ENCODE results near the gene CDH13.
A peak's percentile ranks its signal among the peaks of the same experiment; 100 is the strongest.

Gene CDH13

DNA sequence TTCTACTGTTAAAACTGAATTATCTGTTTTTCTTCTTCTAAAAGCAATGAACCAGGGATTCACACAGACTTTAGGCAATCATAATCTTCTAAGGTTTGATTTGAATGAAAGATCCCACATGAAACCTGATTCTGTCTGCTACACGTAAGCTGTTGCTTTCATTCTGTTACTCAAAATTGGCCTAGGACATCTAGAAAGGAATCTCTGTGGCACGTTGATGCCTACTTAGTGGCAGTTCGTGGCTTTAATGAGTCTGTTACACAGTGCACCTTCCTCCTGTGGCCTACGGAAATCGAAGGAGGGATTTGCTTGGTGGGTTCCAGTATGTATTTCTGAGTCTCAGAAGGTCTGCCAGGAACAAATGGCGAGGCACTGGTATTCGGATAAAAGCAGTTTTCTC lies 691.6 kb downstream of the CDH13 start:
- DNase-seq: no peak

DNA sequence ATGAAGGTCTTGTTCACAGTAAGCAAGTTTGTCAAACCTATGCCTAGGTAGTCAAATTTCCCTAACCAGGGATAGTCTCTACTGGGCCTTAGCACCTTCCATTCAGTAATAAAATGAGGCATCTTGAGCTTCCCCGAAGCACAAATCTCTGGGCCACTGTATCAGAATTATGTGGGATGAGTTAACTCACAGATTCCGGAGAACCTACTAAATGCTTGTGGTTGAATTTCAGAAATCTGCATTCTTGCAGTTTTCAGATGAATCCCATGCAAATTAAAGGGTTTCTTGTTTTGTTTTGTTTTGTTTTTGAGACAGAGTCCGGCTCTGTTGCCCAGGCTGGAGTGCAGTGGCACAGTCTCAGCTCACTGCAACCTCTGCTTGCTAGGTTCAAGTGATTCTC lies 702.2 kb downstream of the CDH13 start:
- DNase-seq: no peak

DNA sequence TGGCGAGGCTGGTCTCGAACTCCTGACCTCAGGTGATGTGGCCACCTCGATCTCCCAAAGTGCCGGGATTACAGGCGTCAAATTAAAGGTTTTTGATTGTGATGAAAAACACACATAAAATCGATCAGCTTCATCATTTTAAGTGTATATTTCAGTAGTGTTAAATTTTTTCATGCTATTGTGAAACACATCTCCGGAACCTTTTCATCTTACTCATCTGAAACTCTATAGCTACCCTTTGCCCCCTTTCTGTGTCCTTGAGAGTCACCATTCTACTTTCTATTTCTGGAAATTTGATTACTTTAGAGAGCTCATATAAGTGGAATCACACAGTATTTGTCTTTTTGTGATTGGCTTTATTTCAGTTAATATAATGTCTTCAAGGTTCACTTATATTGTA lies 702.7 kb downstream of the CDH13 start:
- no peak for DNase-seq

DNA sequence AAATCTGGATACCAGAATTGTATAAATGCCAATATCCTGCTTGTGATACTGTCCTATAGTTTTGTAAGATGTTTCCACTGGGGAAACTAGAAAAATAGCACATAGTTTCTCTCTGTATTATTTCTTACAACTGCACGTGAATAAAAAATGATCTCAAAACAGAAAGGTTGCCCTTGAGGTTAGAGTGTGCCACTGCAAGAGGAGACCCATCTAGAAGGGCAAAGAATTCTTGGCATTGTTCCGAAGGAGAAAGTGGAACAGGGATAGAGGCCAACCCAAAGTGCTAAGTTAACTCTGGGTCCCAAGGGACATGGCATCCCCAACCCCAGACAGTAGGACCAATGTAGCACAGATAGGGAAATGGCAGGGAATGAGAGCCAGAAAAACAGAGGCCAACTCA lies 703.5 kb downstream of the CDH13 start:
- DNase-seq: no peak

DNA sequence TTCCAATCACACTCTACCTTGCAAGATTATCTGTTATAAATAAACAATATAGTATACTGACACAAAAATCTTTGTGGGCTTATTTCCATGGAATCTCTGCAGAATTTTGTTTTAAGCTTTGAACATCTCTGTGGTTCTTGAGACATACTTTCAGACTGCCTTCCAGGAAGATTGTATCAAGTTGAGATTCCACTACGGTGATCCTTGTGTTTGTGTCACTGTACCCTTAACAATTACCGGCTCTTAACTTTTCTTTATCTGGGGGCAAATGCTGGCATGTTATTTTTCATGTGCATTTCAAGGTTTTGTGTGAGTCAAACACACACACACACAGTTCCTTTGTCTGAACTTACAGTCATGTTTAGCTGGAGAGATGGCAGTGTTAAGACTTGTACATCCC lies 708.3 kb downstream of the CDH13 start:
- no peak for DNase-seq

DNA sequence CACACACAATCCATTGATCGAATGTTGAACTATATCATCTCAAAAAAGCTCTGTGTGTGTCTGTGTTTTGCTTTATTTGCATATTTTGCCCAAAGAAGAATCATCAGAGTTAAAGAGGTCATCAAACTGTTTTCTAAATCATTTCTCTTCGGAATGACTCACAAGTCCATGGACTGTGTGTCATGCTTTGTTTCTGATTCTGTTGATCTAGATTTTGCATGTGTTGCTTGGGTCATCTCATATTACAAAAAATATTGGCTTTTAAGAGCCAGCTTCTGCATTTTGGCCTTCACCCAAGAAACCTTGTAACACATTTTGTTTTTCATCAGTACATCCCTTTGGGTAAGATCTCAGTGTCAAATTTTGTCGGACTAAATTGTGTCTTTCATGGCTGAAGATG lies 709.8 kb downstream of the CDH13 start:
- peak; percentile 4 for DNase-seq

DNA sequence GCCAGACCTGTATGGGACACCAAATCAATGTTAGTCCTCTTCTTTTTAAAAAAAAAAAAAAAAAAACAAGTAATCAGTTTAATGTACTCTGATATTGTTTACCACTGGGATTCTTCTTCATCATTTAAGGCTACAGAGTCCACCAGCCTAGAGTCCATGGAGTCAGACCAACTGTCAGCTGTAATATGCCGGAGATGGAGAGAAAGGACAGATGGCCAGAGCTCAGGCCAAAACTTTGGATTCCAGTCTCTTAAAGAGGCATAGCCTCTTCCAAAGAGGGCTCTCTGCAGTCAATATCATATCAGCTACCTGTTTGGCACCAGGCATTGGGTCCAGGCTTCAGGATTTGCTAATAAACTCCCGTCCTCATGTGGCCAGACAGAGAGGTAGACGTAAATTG lies 711.4 kb downstream of the CDH13 start:
- DNase-seq: no peak

DNA sequence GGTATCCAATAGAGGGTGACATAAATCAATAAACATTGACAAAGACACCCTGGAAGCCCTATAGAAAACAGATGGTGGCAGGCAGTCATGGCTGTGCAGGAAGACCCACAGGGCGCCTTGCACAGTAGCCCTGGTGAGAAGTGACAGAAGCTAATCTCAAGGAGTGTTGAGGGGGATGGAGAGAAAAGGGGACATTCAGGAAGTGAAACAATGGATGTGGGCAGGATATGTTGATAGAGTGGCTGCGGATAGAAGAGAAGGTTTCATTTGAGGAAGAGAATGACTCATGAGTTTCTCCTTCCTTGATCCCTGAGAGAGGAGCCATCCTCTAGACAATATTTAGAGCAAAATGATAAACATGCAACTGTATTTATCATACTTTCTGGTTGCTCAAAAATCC lies 712.2 kb downstream of the CDH13 start:
- peak; percentile 40 for DNase-seq

DNA sequence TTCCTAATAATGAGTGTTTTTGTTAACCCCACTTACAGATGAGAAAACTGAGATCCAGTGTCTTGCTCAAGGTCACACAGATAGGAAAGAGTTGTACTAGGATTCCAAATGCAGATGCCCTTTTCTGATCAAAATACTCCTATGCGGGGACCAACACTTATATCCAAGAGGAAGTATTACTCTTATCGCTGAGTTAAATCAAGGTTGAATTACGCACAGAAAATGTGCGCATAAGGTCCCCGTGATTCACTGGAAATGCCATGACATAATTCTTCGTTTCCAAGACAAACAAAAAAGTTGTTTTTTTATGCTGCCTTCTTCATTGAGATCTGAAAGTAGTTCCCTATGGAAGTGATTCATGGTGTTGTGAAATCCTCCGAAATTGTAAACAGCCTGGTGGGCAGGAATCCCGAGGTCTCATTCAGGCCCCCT lies 717.2 kb downstream of the CDH13 start:
- DNase-seq: peak; percentile 39

DNA sequence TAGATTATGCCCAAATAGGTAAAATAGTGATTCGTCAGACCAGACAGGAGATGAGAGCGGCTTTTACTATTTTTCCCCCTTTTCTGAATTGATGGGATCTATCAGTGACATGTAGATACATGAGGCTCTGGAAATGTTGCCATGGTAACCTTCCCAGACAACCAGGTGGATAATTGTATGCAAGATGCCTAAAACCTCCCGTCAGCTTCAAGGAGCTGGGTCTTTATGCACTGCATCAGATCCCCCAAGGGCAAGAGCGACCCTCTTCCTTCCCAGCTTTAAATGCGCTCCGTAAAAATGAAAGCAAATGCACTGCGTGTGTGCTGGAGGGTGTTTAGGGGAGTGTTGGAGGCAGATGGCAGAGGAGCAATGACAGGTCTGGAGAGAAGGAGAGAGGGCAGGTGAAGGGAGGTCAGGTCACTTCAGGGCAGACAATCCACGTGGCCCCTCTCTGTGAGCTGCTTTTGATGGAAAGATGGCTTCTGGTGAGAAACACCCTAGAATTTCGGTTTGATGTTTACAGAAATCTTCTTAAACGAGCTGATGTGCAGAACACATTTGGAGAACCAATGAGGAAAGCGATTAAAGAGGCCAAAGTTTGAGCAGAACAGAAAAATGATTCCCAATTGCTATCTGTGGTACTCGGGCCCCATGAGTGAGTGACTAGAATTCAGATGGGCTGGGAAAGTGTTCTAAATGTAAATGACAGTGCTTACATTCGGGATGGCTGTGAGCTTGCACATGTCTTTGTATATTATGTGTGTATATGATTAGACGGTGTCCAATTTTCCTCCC lies 719.3 kb downstream of the CDH13 start:
- no peak for DNase-seq

DNA sequence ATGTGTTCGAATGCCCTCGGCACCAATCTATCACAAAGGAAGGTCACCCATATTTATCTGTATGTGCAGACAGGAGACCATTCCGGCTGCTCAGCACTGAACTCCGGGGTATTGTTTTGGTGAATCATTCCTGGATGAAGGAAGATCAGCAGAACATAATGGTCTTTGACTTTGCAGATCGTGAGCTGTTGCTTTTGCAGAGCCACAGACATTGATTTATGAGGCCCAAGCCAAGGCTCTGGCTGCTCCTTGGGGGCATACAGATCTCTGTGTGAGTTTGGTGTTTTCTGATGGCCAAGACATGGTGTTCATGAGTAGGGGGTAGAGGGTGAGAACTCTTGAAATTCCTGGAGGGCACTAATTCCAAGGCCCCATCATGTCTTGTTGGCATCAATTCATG lies 722.2 kb downstream of the CDH13 start:
- no peak for DNase-seq

DNA sequence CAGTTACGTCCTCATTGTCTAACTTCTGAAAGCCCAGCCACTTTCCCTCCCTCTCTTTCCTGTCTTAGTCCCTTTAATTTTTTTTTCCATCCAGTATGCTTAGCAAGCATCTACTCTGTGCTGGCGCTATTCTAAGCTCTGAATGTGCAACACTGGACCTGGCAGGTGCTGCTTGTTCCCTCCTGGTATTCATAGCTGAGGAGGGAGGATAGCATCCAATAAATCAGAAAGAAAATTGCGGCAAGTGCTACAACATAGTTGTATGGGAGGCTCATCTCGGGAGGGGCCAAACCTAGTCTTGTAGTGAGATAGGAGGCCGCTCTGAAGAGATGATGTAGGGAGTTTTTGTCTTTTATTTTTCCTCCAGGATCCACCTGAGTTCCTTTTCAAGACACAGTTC lies 723.7 kb downstream of the CDH13 start:
- DNase-seq: no peak

DNA sequence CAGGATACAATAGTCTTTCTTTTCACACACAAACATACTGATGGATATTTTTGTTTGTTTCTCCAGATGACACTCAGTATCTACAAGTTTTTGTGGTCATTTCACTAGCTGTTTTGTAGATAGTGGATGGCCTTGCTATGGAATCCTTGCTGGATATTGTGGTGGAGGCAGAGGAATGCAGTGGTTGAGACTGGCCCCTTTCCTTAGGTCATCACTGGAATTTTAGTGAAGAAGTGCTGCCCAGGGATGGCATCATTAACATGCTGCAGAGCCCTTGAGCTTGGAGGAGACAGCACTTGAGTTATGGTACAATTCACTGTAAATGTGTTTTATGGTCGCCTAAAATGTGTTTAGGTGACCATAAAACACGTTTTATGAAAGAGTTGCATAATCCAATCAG lies 725.1 kb downstream of the CDH13 start:
- DNase-seq: no peak

DNA sequence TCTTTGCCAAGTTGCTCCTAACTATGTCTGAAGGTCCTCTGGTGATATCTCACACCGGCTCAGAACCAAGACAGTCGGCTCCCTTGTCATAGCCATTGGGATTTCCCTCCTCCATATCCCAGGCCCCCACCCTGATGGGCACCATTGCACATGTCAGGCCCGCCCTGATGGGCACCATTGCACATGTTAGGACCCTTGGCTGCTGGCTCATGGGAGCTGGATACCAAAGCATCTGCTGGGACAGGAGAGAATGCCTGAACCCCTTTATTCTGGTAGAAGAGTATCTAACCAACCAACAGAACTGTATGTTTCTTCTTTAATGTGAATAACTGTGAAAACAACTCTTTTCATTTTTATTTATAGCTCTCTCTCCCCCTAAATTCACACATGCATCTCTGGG lies 726.5 kb downstream of the CDH13 start:
- no peak for DNase-seq

DNA sequence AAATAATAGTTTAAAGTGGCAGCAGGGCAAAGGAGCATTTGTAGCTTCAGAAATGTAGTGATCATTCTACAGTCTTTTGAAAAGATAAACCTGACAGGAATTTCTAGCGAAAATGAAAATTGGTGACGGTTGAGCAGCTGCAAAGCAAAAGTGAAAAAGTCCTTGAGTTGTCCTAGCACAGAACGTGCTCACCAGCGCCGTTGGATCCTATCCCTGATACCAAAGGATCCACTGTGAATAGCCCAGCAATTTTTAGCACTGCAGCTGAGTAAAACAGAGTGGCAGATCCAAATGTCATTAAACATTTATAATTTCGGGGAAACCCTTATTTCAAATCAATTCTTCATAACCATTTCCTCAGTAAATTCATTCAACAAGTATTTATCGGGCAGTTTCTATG lies 727.2 kb downstream of the CDH13 start:
- no peak for DNase-seq

DNA sequence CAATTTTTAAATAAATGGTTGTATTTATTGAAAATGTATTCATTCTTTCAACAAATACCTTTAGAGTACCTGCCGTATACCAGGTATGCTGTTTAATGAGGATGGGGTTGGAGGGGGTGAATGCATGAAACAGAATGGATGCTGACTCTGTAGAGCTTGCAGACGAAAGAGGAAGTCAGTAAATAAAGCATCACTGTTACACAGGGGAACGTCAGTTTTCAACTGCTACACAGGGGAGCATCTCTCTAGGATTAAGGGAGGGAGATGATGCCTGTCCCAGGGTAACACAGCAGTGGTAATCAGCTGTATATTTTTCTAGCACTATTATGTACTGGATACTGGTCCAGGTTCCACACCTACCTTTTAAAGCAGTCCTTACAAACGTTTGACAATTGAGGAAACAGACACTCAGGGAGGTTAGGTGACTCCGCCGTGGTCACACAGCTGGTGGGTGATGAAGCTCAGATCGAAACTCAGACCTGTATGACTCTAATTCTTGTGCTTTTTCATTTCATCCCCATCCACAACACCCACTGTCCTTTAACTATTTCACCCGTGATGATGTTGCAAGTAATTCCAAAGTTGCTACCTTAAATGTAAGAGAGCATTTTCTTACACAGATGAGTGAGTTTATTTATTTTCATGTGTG lies 728.9 kb downstream of the CDH13 start:
- no peak for DNase-seq

DNA sequence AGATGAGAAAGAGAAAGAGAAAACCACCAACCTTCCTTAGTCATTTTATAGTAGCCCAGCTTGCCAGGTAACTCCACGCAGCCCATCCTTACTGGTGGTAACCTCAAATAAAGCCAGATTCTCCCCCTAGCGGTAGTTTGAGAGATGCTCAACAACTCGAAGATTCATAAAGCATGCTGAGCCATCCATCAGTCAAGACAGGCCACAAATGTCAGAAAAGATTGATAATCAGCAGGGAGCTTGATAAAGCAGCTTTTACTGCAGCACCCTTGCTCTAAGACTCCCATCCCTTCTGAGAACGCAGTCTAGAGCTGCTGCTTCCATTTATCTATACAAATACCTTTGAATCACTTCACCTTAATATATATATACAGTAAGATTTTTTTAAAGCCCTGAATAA lies 729.5 kb downstream of the CDH13 start:
- peak; percentile 10 for DNase-seq

DNA sequence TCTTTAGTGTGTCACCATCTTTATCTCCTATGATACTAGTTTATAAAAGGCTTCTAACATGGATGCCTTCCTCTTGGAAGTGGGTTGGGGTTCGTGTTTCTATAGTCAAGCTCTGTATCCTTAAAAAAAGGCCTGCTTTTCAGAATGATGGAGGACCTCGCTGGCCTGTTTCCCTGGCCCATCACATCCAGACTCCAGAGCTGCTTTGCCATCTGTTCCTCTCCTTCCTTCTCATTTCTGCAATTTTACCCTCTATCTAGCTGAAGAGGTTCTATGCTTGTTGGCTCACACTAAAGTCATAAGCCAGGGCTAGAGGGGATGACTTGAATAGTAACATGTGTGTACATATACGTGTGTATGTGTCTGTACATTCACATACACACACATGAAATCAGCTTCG lies 730.2 kb downstream of the CDH13 start:
- DNase-seq: no peak

DNA sequence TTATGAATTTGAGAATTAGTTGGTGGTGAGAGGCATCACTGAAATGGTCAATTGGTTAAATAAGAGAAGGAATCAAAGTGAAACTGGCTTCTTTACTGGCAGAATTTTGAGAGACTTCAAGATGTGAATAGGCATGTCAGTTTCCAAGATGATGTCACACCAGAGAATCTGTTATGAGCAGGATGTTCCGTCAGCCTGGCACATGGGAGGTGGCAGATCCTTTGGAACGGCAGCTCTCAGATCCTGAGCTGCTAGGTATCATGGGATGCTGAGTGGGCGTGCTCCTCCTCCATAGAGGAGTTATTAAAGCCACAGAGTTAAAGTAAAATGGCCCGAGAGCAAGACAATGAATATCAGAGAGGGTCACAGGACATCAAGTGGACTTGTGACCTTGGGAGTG lies 736.8 kb downstream of the CDH13 start:
- DNase-seq: no peak

DNA sequence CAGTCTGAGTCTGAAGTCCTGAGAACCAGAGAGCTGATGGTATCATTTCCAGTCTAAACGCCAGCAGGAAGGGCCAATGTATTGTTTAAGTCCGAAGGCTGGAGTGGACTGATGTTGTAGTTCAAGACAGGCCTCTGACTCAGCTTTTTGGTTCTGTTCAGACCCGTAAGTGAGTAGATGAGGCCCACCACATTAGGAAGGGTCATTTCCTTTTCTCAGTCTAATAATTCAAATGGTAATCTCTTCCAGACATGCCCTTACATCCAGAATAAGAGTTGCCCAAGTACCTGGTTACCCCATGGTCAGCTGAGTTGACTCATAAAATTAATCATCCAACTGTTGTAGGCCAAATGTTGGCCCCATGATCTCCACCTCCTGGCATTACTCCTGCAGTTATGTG lies 738.4 kb downstream of the CDH13 start:
- no peak for DNase-seq

DNA sequence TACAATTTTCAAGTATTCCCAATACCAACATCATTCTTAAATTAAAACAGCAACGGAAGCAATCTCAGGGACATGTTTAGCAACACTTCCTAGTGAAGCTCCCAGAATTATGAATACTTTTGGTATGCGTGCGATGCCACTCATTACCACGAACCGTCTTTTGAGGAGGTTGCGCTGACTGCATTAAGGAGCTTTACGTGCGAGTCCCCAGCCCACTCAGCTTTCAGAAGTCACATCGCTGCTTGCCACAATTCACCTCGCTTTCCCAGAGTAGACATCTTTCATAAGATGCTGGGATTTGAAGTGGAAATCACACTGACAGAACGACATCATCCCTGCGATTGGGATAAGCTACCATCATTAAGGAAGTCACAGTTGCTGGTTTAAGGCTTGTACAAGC lies 739.5 kb downstream of the CDH13 start:
- no peak for DNase-seq

DNA sequence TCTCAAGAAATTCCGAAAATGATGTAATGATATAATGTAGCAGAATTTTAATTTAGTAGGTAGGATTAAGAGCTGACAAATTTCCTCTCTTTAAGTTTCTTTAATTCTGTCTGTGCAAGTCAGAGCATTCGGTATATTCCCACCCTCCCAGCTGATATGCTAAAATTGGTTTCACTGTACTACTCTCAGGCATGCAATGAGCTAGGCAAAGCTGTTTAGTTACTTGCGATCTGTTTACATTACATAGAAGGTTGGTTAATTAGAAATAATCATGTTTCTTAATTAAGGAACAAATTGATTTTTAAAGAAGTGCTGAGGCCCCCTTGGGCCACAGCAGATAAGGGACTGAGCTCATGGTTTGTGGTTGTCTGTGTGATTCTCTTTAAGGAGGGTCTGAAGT lies 748.2 kb downstream of the CDH13 start:
- no peak for DNase-seq

DNA sequence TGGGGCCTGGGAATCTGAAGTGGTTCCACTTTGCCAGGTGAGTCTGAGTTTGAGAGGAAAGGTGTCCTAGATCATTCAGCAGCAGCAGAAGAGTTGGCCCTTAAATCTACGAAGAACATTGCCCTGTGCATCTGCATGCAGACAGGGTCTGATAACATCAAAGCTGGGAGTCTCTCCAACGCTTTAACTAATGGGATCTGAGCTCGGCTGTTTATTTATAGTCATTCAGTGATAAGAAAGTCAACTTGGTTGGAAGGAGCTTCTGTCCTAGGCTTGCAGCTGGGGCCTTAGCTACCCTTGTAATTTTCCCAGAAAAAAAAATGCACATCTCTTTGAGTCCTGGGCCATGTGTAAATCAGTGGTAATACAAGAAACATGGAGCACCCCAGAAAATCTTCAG lies 763.0 kb downstream of the CDH13 start:
- no peak for DNase-seq

DNA sequence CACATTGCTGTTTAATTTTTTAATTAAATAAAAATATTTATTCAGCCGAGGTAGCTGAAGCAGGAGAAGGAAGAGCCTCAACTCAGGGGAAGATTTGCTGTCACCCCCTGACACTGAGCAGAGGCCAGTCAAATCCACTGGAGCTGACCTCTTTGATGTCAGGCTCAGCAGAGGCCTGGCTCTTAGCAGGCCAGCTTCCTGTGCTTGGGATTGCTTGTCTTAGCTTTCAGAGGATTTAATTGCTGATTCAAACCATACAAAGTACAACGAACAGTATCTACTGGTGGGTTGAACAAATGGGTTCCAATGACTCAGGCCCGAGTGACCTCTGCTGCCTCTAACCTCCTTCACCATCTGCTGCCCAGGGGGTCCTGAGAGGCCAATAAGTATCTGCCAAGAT lies 764.0 kb downstream of the CDH13 start:
- no peak for DNase-seq

DNA sequence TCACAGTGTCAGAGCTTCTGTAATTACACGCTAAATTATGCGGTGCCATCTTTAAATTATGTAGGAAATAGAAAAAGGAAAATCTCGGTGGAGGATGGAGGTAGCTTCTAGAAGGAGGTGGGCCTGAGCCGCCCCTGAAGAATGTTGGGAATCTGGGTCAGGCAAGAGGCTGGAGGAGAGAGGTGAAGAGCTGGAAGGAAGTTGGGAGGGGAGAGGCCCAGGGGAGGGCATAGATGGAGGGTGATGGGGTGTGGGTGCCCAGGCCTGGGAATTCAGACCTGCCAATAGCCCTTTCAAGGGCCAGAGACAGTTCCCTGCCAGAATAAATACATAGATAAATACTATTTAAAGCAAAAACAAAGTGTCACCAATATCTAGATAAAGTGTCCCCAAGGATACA lies 766.0 kb downstream of the CDH13 start:
- DNase-seq: no peak

All from inflammatory macrophage treated with lipopolysaccharide for 4 hours (primary cell).